HG03521 (cell line): ENCODE measurements around the gene COG5.

Experiments
- ATAC-seq: cut with Tn5 transposase; IDR thresholded peaks from one replicate; pipeline ENCODE4 v1.9.1; 2021; ENCODE audit warnings: mild to moderate bottlenecking, moderate library complexity; ENCODE audit not compliant: unreplicated experiment

Gene COG5

DNA sequence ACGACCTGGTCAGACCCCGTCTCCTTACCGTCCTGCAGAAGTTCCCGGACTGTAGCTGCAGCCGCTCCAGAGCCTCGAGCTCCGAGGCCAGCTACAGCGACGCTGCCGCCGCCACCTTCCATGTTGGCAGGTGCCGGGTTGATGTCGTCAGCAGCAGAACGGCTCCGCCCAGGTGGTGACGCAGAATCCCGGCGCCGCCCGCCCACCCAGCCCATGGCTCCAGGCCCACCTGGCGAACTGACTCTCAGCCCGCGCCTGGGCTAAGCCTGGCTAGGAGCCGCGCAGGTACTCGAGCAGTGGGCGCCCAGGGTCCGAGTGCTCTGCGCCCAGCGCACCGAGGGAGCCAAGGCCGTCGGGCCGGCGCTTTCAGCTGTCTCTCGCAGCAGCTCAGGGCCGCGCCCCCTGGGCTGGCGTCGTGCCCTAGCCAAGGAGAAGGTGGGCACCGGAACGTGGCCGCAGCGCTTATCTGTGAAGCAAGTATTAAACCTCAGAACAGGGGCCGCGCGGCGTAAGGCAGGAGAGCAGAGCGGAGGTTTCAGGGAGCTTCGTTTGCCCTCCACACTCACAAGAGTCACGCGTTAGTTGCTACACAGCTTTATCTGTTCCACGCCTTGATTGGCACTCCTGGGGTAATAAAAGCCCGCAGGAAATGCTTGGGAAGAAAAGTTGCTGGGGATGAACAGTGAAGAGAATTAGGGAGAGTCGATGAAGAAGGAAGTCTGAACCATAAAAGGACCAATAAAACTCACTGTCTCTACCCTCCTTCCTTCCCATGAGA, at the start of gene COG5, which contains the start of gene DUS4L:
Gene COG5 (minus strand): TSS at position 146 of the 778 bp plus-strand sequence. CDS start 24 bp downstream, at position 122.
Gene DUS4L (plus strand): TSS at position 197 of the 778 bp plus-strand sequence. CDS start 3,100 bp downstream, outside the sequence.
- ATAC-seq, result peak; percentile 96

GRCh38 chr7:107613439-107613838, 49.7 kb upstream of the COG5 start:
- ATAC-seq, result no peak

GRCh38 chr7:107610323-107610722, 46.6 kb upstream of the COG5 start:
- no peak for ATAC-seq

DNA sequence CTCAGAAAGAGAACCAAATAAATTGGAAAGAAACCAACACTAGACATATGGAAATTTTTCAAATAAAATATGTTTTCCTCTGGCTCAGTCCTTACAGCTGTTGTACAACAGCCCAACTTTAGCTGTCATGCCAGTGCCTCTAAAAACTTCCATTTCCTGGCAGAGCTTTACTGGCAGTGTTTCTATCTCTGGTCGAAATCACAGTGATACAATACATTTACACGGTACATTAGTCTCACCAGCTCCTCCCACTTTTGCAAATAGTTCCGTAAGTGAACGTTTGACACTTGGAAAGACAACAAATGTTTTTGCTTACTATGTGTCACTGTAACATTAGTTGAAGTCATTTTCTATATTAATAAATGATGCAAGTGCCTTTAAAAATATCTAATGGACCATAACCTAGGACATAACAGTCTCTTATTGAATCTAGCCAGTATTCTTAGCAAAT, 46.1 kb upstream of the COG5 start:
- no peak for ATAC-seq

DNA sequence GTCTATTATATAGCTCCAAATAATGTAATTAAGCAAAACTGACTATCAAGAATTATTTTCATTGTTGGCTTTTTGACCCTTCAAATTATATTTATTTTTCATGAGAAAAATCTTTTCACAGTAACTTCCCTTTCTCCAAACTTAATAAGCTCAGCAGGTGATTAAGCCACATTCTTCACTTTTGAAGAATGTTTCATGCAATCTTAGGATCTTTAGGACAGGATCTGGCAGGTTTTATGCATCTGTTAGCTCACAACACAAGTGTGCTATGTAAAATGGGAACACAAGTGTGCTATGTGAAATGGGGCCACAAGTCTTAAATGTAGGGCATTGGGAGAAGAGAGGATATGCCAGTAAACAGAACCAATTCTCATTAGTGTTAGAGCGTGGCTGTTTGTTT, 42.6 kb upstream of the COG5 start:
- no peak for ATAC-seq

- no peak for ATAC-seq
These were observed 41.6 kb upstream of the COG5 start for GRCh38 chr7:107605218-107605815.

DNA sequence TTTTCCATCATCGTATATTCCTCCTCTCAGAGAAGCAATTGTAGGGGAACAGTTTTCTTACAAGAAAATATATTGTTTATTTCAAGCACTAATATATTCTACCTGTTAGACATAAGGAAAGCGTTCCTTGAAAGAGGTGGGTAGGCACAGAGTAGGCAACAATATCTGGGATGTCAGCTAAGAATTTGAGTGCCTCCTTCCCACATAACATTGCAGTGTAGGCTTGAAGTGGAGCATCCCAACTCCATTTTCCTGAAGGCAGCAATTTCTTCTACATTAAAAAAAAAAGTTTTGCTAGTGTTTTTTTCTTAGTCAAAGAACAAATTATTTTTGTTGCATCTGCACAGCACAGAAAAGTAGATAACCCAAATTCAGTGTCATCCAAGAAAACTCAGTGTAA, 37.1 kb upstream of the COG5 start:
- no peak for ATAC-seq

- ATAC-seq, result no peak
These were observed 35.5 kb upstream of the COG5 start for GRCh38 chr7:107599262-107599661.

DNA sequence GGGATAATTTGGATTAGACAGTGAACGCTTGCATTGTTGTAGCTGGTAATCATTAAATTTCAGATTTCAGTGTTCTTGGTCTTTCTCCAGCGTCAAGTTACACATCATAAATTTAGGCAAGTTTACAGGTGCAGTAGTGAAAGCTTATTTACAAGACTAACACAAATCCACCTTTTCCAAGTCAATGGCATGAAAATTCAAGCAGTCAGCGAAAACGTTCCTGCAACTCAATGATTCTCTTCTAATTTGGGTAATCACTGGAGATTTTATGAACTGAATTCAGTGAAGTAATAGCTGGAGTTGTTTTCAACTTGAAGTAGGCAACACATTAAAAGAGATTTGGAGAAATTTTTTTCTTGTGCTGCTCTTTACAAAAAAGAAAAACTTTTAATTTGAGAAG, 34.2 kb upstream of the COG5 start:
- ATAC-seq, result no peak

DNA sequence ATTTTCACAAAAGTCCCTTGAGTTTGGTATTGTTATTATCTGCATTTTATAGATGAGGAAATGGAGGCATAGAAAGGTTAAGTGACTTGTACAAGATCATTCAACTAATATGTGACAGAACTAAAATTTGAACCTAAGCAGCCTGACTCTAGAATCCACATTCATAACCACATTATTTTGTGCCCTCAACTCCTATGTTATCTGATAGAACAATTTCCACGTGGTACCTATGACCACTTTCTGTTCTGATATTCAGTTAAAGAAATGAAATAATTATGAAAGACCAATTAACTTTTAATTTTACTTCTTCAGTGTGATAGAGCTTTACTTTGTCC, 33.8 kb upstream of the COG5 start:
- no peak for ATAC-seq

DNA sequence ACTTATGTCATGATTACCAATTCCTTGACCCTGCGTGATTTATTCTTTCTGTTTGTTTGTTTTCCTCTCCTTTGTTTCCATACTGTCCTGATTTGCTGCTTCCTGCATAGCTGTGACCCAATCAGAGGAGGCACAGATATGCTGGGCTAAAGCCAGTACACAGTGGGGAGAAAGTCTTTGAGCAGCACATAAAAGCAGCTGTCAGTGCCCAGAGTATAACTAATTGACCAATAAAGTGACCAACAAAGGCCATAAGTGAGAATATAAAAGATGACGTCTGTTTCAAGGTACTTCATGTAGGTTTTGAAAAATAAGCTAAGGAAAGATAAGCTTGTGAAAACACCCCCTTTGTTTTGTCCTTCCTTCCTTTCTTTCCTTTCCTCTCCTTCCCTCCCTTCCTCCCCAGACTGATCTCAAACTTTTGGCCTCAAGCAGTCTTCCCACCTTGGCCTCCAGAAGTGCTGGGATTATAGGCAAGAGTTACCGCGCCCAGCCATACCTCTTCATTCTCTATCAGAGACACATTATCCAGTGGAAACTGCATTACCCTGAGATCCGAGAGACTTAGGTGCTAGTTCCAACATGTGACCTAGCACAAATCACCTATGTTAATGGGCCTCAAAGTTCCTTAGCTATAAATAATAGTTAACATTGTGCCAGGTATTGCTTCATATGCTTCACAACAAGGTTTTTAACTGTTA, 33.3 kb upstream of the COG5 start:
- ATAC-seq, result no peak

GRCh38 chr7:107594961-107595737, 31.4 kb upstream of the COG5 start:
- no peak for ATAC-seq

DNA sequence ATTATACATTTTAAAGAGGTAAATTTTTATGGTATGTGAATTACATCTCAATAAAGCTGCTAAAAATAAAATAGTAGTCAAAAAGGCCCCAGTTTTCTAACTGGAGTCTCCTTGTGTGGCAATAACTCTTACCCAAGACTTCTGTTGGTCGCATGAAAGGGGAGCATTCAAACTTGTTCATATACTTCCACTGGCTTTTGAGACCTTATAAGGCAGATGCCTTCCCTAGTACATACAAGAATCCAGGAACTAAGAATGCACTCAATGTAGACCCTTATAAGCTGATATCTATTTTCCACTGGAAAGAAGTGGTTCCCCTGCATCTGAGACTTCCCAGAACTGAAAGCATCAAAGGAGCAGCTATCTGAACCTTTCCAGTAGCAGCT, 29.3 kb upstream of the COG5 start:
- no peak for ATAC-seq

DNA sequence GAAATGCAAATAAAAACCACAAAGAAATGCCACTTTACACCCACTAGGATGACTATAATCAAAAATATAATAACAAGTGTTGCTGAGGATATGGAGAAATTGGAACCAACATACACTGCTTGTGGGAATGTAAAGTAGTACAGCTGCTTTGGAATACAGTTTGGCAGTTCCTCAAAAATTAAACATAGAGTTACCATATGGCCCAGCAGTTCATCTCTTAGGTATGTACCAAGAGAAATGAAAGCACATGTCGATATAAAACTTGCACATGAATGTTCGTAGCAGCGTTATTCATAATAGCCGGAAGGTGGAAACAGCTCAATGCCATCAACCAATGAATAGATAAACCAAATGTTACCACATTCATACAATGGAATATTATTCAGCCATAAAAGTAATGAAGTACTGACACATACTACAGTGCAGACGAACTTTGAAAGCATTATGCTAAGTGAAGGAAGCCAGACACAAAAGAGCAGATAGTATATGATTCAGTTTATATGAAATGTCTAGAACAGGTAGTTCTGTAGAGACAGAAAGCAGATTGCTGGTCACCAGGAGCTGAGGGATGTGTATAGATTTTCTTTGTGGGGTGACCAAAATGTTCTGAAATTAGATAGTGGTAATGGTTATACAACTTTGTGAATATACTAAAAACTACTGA, 28.8 kb upstream of the COG5 start:
- ATAC-seq, result no peak

GRCh38 chr7:107591421-107591820, 27.7 kb upstream of the COG5 start:
- no peak for ATAC-seq

GRCh38 chr7:107588529-107589130, 24.9 kb upstream of the COG5 start:
- no peak for ATAC-seq

- ATAC-seq, result no peak
These were observed 21.0 kb upstream of the COG5 start for GRCh38 chr7:107584716-107585115.

DNA sequence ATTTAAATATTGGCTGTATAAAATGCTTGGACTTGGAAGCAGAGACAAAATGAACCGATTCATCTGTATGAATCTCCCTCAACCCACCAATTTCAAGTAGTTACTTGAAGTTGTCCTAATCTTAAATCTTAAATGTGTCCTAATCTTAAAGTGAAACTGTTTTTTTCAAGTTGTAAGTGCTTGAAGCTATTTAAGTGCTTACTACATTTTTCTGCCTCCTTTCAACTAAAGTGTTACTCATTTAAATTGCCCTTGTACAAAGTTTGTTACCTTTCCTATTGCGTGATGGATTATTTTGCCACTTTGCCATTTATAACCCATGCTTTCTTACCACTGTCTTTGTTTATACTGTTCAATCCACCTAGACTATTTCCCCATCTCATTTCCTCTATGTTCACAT, 19.2 kb upstream of the COG5 start:
- ATAC-seq, result no peak

DNA sequence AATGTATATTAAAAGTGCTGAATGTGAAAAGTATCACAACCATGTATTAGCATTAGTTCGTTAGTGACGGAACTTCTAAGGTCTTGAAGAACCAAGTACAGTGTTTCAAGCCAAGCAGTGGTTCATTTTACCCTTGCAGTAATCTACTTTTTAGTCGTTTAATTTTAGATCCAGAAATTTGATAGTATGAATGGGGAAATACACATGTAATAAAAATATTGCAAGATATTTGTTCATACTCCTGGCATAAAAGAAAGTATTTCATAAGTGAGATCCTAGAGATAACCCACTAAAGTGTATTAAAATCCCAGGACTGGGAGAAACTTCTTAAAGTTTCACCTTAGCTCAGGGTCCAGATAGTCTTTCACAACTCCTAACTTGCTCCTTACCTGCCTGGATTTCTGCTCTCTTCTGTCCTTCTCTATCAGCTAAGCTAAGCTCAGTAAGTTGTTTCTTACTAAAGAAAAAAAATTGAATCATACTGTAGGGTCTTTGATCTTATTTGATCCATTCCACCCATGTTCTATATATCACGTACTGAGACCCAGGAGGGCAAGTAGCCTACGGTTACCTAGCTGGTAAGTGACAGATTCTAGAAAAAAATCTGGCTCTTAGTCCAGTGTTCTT, 17.8 kb upstream of the COG5 start:
- no peak for ATAC-seq
